Measurements from ENCODE around the gene ST8SIA1. TPM values are rescaled to one million over a fixed set of nuclear protein-coding genes. Genes with fewer than 3 reads are reported as not detected.

ST8SIA1 gene
- total and polyA plus RNA-seq, 2 of the 4 experiments (the other 2 are of a cell fraction): not detected

DNA sequence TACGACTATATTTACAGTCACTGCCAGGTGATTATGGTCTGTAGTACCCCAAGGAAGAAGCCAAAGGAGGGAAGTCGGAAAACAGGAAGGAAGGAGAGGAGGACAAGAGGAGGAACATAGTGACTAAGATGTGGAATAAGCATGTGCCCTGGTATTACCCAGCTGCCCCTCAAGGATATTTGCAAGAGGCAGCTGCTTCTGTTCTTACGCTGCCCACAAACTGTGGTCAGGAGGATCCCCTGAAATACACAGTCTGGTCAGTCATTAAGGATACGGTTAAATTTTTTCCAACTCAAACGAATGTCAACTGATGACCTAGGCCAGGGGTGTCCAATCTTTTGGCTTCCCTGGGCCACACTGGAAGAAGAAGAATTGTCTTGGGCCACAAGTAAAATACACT lies 162.0 kb downstream of the ST8SIA1 start:
- ChIA-PET CTCF (no interaction called here), POLR2A (ENCODE audit: unreplicated experiment) (no interaction called here)
- no peak overlapping the region for H2AFZ ChIP-seq (replicated peaks; ENCODE audit: low read length, poor library complexity)
- intact Hi-C loops (cut with micrococcal nuclease) (no loop called here), in situ Hi-C loops (cut with MboI; ENCODE audit: low sequenced_read_pairs) (no loop called here), dilution Hi-C loops (cut with HindIII; ENCODE audit: low sequenced_read_pairs, unreplicated experiment) (no loop called here)
- no peak overlapping the region for H3K4me3 ChIP-seq (ENCODE audit: insufficient read depth, low read depth, low read length)
- H4K5ac ChIP-seq (ENCODE audit: low read depth, low read length): no peak overlapping the region
- TF ChIP-seq RFX5 (IDR thresholded peaks at IDR 0.05; ENCODE audit: low read depth, low read length): no peak
- TF ChIP-seq SMC3 (IDR thresholded peaks at IDR 0.05; ENCODE audit: low read depth, low read length): no peak
- TF ChIP-seq, protein P1, sequence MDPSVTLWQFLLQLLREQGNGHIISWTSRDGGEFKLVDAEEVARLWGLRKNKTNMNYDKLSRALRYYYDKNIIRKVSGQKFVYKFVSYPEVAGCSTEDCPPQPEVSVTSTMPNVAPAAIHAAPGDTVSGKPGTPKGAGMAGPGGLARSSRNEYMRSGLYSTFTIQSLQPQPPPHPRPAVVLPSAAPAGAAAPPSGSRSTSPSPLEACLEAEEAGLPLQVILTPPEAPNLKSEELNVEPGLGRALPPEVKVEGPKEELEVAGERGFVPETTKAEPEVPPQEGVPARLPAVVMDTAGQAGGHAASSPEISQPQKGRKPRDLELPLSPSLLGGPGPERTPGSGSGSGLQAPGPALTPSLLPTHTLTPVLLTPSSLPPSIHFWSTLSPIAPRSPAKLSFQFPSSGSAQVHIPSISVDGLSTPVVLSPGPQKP (IDR thresholded peaks at IDR 0.05; ENCODE audit: borderline replicate concordance, low read depth, low read length): no peak
- no peak for TF ChIP-seq NFE2L2 (IDR thresholded peaks at IDR 0.05; ENCODE audit: low read depth, low read length)
- TF ChIP-seq RCOR1 (IDR thresholded peaks at IDR 0.05; ENCODE audit: insufficient replicate concordance, low read length): no peak
- no peak for TF ChIP-seq POLR2A (IDR thresholded peaks at IDR 0.05; ENCODE audit: low read depth, low read length)
- no peak for TF ChIP-seq MAZ (IDR thresholded peaks at IDR 0.05; ENCODE audit: borderline replicate concordance, low read depth, low read length)
- TF ChIP-seq, protein P2, sequence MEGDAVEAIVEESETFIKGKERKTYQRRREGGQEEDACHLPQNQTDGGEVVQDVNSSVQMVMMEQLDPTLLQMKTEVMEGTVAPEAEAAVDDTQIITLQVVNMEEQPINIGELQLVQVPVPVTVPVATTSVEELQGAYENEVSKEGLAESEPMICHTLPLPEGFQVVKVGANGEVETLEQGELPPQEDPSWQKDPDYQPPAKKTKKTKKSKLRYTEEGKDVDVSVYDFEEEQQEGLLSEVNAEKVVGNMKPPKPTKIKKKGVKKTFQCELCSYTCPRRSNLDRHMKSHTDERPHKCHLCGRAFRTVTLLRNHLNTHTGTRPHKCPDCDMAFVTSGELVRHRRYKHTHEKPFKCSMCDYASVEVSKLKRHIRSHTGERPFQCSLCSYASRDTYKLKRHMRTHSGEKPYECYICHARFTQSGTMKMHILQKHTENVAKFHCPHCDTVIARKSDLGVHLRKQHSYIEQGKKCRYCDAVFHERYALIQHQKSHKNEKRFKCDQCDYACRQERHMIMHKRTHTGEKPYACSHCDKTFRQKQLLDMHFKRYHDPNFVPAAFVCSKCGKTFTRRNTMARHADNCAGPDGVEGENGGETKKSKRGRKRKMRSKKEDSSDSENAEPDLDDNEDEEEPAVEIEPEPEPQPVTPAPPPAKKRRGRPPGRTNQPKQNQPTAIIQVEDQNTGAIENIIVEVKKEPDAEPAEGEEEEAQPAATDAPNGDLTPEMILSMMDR (conservative IDR thresholded peaks at IDR 0.05; ENCODE audit: low read depth, low read length): no peak
- no peak for TF ChIP-seq MAFK (IDR thresholded peaks at IDR 0.05; ENCODE audit: low read depth, low read length)
- no peak for TF ChIP-seq RAD21 (IDR thresholded peaks at IDR 0.05; ENCODE audit: low read length)
- TF ChIP-seq, protein P3, sequence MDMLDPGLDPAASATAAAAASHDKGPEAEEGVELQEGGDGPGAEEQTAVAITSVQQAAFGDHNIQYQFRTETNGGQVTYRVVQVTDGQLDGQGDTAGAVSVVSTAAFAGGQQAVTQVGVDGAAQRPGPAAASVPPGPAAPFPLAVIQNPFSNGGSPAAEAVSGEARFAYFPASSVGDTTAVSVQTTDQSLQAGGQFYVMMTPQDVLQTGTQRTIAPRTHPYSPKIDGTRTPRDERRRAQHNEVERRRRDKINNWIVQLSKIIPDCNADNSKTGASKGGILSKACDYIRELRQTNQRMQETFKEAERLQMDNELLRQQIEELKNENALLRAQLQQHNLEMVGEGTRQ (IDR thresholded peaks at IDR 0.05; ENCODE audit: low read depth, low read length): no peak
- no peak for TF ChIP-seq FOS (IDR thresholded peaks at IDR 0.05; ENCODE audit: low read depth, low read length)
- TF ChIP-seq CEBPB (IDR thresholded peaks at IDR 0.05; ENCODE audit: low read depth, low read length): no peak
- no peak for TF ChIP-seq MXI1 (IDR thresholded peaks at IDR 0.05; ENCODE audit: borderline replicate concordance, low read depth, low read length)
- no peak for TF ChIP-seq CHD1 (IDR thresholded peaks at IDR 0.05; ENCODE audit: low read depth, low read length)
- TF ChIP-seq BHLHE40 (IDR thresholded peaks at IDR 0.05; ENCODE audit: low read depth, low read length): no peak
- no peak overlapping the region for H3K9ac ChIP-seq (ENCODE audit: low read depth, low read length)
- H3K9me1 ChIP-seq (ENCODE audit: insufficient read depth, low read length): no peaks in the 10 kb centered on the region
- H3K4ac ChIP-seq (ENCODE audit: low read depth, low read length): no peak overlapping the region
- H3K27me3 ChIP-seq (ENCODE audit: control insufficient read depth, insufficient read depth, low read length): no peaks in the 10 kb centered on the region
- H3K23ac ChIP-seq (ENCODE audit: low read depth, low read length): no peak overlapping the region
- no peak overlapping the region for H2BK20ac ChIP-seq (ENCODE audit: low read depth, low read length)
- no peaks in the 10 kb centered on the region for H3K79me1 ChIP-seq (ENCODE audit: low read depth in 1 of 2, low read length in 2 of 2)
- H3K9me3 ChIP-seq (ENCODE audit: control insufficient read depth, insufficient read depth, low read length): no peaks in the 10 kb centered on the region
- H4K20me1 ChIP-seq (ENCODE audit: insufficient read depth, low read length): no peaks in the 10 kb centered on the region
- no peak overlapping the region for H4K8ac ChIP-seq (ENCODE audit: low read depth in 2 of 2, low read length in 2 of 2)
- H2BK15ac ChIP-seq (ENCODE audit: low read depth, low read length): no peak overlapping the region
- no peaks in the 10 kb centered on the region for H3K36me3 ChIP-seq (ENCODE audit: control insufficient read depth, insufficient read depth, low read length)
- no peak overlapping the region for H4K91ac ChIP-seq (ENCODE audit: insufficient read depth, low read depth, low read length)
- H3K4me1 ChIP-seq (ENCODE audit: control insufficient read depth, insufficient read depth, low read length): no peaks in the 10 kb centered on the region
- no TSS peak for BruUV-seq (replicated peaks)
- WGBS, 2 experiments (ENCODE audit: extremely low coverage in 2 of 2, insufficient read length in 1 of 2): 70% methylated on average over 2 of the region's 5 CpGs; no CpG with 5 or more reads in 1 of the 2 experiments
- H2AK5ac ChIP-seq (ENCODE audit: low read depth, low read length): no peak overlapping the region
- no peak overlapping the region for H2BK120ac ChIP-seq (ENCODE audit: low read depth, low read length)
- H3K4me2 ChIP-seq (ENCODE audit: low read depth, low read length): no peak overlapping the region
- no peak overlapping the region for H3K18ac ChIP-seq (ENCODE audit: low read depth, low read length)
- H2BK5ac ChIP-seq (ENCODE audit: low read depth, low read length, poor library complexity, severe bottlenecking): no peak overlapping the region
- H3K56ac ChIP-seq (ENCODE audit: extremely low read depth, insufficient read depth, low read length): no peak overlapping the region; the same call in 1 of the 2 replicates
- DNase-seq (no peak), ATAC-seq (ENCODE audit: low read depth) (no peak)
- no peak overlapping the region for H2AK9ac ChIP-seq (replicated peaks; ENCODE audit: low read depth, low read length, poor library complexity)
- no peak overlapping the region for H3K14ac ChIP-seq (replicated peaks; ENCODE audit: low read depth, low read length)
- no peak overlapping the region for H3K27ac ChIP-seq (ENCODE audit: insufficient read depth, low read length)
